ENCODE measurements around the gene CYSRT1. TPM values are rescaled to one million over a fixed set of nuclear protein-coding genes. Genes with fewer than 3 reads are reported as not detected.
A peak's percentile ranks its signal among the peaks of the same experiment; 100 is the strongest.

Gene CYSRT1
- total RNA-seq, 1 experiment from 2014 or later: 3.0 TPM

DNA sequence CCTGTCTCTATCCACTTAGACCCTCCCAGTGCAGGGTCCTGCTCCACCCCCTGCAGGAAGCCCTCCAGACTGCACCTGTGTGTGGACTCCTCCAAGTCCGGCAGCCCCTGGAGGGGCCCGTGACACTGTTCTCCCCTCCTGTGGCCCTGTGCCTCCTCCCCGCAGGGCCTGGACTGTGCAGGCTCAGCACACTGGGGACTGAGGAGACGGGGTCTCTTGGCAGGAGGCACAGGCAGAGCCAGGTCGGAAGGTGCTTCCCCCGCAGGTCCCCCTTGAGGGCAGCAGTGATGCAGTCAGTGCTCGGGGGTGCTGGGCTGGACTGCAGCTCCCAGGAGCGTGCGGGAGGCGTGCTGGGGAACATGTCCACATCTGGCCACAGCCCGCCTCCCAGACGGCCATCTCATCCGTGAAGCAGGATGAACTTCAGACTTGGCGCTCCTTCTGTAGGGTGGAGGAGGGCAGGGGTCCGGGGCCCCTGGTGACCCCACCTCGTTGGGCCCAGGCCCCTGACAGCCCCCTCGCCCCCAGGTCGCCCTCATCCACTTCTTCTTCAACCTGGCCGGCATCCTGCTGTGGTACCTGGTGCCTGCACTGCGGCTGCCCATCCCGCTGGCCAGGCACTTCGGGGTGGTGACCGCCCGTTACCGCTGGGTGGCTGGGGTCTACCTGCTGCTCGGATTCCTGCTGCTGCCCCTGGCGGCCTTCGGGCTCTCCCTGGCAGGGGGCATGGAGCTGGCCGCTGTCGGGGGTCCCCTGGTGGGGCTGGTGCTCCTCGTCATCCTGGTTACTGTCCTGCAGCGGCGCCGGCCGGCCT, 10.7 kb downstream of the CYSRT1 start:
- TF ChIP-seq, protein P1, sequence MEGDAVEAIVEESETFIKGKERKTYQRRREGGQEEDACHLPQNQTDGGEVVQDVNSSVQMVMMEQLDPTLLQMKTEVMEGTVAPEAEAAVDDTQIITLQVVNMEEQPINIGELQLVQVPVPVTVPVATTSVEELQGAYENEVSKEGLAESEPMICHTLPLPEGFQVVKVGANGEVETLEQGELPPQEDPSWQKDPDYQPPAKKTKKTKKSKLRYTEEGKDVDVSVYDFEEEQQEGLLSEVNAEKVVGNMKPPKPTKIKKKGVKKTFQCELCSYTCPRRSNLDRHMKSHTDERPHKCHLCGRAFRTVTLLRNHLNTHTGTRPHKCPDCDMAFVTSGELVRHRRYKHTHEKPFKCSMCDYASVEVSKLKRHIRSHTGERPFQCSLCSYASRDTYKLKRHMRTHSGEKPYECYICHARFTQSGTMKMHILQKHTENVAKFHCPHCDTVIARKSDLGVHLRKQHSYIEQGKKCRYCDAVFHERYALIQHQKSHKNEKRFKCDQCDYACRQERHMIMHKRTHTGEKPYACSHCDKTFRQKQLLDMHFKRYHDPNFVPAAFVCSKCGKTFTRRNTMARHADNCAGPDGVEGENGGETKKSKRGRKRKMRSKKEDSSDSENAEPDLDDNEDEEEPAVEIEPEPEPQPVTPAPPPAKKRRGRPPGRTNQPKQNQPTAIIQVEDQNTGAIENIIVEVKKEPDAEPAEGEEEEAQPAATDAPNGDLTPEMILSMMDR (IDR thresholded peaks at IDR 0.05; ENCODE audit: unreplicated experiment): no peak
- no peak overlapping the region for H3K27ac Mint-ChIP-seq (ENCODE audit: unreplicated experiment)

DNA sequence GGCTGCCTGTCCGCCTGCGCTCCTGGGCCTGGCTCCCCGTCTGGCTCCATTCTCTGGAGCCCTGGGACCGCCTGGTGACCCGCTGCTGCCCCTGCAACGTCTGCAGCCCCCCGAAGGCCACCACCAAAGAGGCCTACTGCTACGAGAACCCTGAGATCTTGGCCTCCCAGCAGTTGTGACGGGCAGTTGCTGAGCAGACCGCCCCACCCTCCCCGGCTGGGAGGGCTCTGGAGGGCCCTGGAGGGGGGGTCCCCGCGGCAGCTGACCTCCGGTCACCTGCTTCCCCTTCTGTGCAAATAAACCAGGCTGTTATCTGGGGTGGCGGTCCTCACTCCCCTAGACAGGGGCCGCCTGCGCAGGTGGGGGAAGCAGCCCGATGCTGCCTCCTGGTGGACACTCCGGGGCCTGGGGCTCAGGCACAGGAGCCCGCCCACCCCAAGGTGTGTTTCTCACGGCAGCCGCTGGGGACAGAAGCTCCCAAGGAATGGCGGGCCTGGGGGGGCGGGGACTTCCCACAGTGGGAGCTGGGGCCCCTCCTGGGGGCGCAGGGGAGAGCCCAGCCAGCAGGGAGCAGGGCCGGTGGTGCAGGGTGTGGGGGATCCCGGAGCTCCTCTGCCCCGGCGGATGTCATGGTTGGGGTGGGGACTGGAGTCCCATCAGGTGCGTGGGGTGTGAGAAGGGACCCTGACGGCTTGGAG, 11.4 kb downstream of the CYSRT1 start:
- intact Hi-C loops (cut with micrococcal nuclease; ENCODE audit: unreplicated experiment): no loop called here
- Mint-ChIP-seq H3K27me3 (ENCODE audit: unreplicated experiment) (peaks cover 27% of the 10 kb centered on the region), H3K4me3 (ENCODE audit: low read depth, unreplicated experiment) (no peak overlapping the region), H3K27ac (ENCODE audit: unreplicated experiment) (no peak overlapping the region), H3K4me1 (ENCODE audit: low read depth, unreplicated experiment) (peaks cover 27% of the 10 kb centered on the region), H3K36me3 (ENCODE audit: insufficient read depth, unreplicated experiment) (peaks cover 37% of the 10 kb centered on the region), H3K9me3 (ENCODE audit: low read depth, unreplicated experiment) (no peaks in the 10 kb centered on the region)
- peak; percentile 88 for DNase-seq
- BruUV-seq (replicated peaks): no TSS peak
- CTCF ChIA-PET: interaction anchor here (0.5 to 1.5 kb wide), 16 partner anchors 9 to 206 kb away, joined by 3 to 8 read pairs (median 4); partner anchors contain the start of genes ANAPC2, RNF224, SSNA1 and TOR4A
- TF ChIP-seq, protein P1 (IDR thresholded peaks at IDR 0.05; ENCODE audit: unreplicated experiment): peak; percentile 94

More for the DNA sequence above, 10.7 kb downstream of the CYSRT1 start:
- H3K27me3 Mint-ChIP-seq (ENCODE audit: unreplicated experiment): peaks cover 20% of the 10 kb centered on the region
- H3K36me3 Mint-ChIP-seq (ENCODE audit: insufficient read depth, unreplicated experiment): peaks cover 30% of the 10 kb centered on the region
- peaks cover 27% of the 10 kb centered on the region for H3K4me1 Mint-ChIP-seq (ENCODE audit: low read depth, unreplicated experiment)
- CTCF ChIA-PET: interaction anchor here (0.5 to 1.5 kb wide), 8 partner anchors 8 to 205 kb away, joined by 3 to 8 read pairs (median 4); partner anchors contain the start of genes ANAPC2, RNF224, SSNA1 and TOR4A
- no peak for DNase-seq
- H3K4me3 Mint-ChIP-seq (ENCODE audit: low read depth, unreplicated experiment): no peak overlapping the region
- BruUV-seq (replicated peaks): no TSS peak
- no peaks in the 10 kb centered on the region for H3K9me3 Mint-ChIP-seq (ENCODE audit: low read depth, unreplicated experiment)
- intact Hi-C loops (cut with micrococcal nuclease; ENCODE audit: unreplicated experiment): no loop called here

DNA sequence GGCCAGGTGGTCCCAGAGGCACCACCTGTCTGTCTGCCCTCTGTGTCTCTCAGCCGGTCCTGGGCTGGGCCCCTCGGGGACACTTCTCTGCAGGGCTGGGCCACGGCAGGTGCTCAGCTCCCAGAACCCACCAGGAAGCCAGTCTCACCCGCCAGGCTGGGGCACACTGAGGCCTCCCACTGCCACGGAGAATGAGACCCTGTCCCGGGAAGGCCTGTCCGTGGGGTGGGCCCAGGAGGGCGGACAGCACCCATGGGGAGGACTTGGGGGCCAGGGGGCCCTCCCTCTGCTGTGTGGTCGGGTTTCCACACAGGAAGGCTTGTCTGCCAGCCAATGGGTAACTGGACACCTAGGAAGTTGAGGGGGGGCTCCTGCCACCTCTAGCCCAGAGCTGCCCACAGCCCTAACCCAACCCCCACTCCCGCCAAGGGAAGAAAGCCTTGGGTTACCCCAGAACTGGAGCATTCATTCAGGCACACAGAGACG, 12.0 kb downstream of the CYSRT1 start:
- no peak overlapping the region for H3K27ac Mint-ChIP-seq (ENCODE audit: unreplicated experiment)
- H3K36me3 Mint-ChIP-seq (ENCODE audit: insufficient read depth, unreplicated experiment): peaks cover 42% of the 10 kb centered on the region
- H3K27me3 Mint-ChIP-seq (ENCODE audit: unreplicated experiment): peaks cover 30% of the 10 kb centered on the region
- TF ChIP-seq, protein P1 (IDR thresholded peaks at IDR 0.05; ENCODE audit: unreplicated experiment): no peak
- no peak for DNase-seq
- peaks cover 27% of the 10 kb centered on the region for H3K4me1 Mint-ChIP-seq (ENCODE audit: low read depth, unreplicated experiment)
- H3K9me3 Mint-ChIP-seq (ENCODE audit: low read depth, unreplicated experiment): no peaks in the 10 kb centered on the region
- BruUV-seq (replicated peaks): no TSS peak
- CTCF ChIA-PET: interaction anchor here (0.6 to 1.5 kb wide), 13 partner anchors 10 to 107 kb away, joined by 3 to 8 read pairs (median 4); partner anchors contain the start of genes ANAPC2, RNF224, SSNA1 and TOR4A
- intact Hi-C loops (cut with micrococcal nuclease; ENCODE audit: unreplicated experiment): no loop called here
- H3K4me3 Mint-ChIP-seq (ENCODE audit: low read depth, unreplicated experiment): no peak overlapping the region

Measured in Calu3 (cell line).